ENCODE measurements around the gene RNF217.
"Not testable (repeated sequence)": the region's sequence is repeated elsewhere in the genome, so short reads cannot be mapped to it uniquely, and the experiment has no call there.

The RNF217 gene

GRCh38 chr6:125102891-125103290 lies 140.7 kb downstream of the RNF217 start:
- no peak for DNase-seq

- no peak for DNase-seq
Observed at GRCh38 chr6:125104425-125104824, 142.2 kb downstream of the RNF217 start.

GRCh38 chr6:125107048-125107447 lies 144.8 kb downstream of the RNF217 start:
- no peak for DNase-seq

- no peak for DNase-seq
Observed at GRCh38 chr6:125107896-125108295, 145.7 kb downstream of the RNF217 start.

GRCh38 chr6:125110056-125110455 lies 147.8 kb downstream of the RNF217 start:
- no peak for DNase-seq

- DNase-seq: no peak
Observed at GRCh38 chr6:125111219-125111983, 149.2 kb downstream of the RNF217 start.

GRCh38 chr6:125112934-125113333 lies 150.7 kb downstream of the RNF217 start:
- no peak for DNase-seq

- DNase-seq: no peak
Observed at GRCh38 chr6:125114248-125114858, 152.1 kb downstream of the RNF217 start.

GRCh38 chr6:125116170-125116569 lies 153.9 kb downstream of the RNF217 start:
- no peak for DNase-seq

- no peak for DNase-seq
Observed at GRCh38 chr6:125116710-125117109, 154.5 kb downstream of the RNF217 start.

GRCh38 chr6:125117818-125118217 lies 155.6 kb downstream of the RNF217 start:
- DNase-seq: no peak

GRCh38 chr6:125120054-125120590 lies 157.9 kb downstream of the RNF217 start:
- no peak for DNase-seq

GRCh38 chr6:125121894-125122293 lies 159.7 kb downstream of the RNF217 start:
- DNase-seq: no peak

GRCh38 chr6:125123051-125123450 lies 160.8 kb downstream of the RNF217 start:
- no peak for DNase-seq

GRCh38 chr6:125123468-125124048 lies 161.3 kb downstream of the RNF217 start:
- no peak for DNase-seq

- no peak for DNase-seq
Observed at GRCh38 chr6:125124049-125124669, 161.9 kb downstream of the RNF217 start.

GRCh38 chr6:125125856-125126255 lies 163.6 kb downstream of the RNF217 start:
- DNase-seq: not testable (repeated sequence)

- no peak for DNase-seq
Observed at GRCh38 chr6:125129354-125129753, 167.1 kb downstream of the RNF217 start.

GRCh38 chr6:125132058-125132457 lies 169.8 kb downstream of the RNF217 start:
- DNase-seq: no peak

GRCh38 chr6:125136378-125136777 lies 174.1 kb downstream of the RNF217 start:
- DNase-seq: no peak

GRCh38 chr6:125138083-125138482 lies 175.8 kb downstream of the RNF217 start:
- DNase-seq: no peak

- DNase-seq: no peak
Observed at GRCh38 chr6:125140808-125141207, 178.6 kb downstream of the RNF217 start.

Data from DMS79 (cell line).